CD1c-positive myeloid dendritic cell (primary cell): ENCODE data around the gene MRPS5.
A peak's percentile ranks its signal among the peaks of the same experiment; 100 is the strongest.

Experiments
- DNase-seq: peaks from one replicate; pipeline ENCODE4 v3.0.0-alpha.2; 2016; ENCODE audit errors: extremely low spot score

Gene MRPS5

DNA sequence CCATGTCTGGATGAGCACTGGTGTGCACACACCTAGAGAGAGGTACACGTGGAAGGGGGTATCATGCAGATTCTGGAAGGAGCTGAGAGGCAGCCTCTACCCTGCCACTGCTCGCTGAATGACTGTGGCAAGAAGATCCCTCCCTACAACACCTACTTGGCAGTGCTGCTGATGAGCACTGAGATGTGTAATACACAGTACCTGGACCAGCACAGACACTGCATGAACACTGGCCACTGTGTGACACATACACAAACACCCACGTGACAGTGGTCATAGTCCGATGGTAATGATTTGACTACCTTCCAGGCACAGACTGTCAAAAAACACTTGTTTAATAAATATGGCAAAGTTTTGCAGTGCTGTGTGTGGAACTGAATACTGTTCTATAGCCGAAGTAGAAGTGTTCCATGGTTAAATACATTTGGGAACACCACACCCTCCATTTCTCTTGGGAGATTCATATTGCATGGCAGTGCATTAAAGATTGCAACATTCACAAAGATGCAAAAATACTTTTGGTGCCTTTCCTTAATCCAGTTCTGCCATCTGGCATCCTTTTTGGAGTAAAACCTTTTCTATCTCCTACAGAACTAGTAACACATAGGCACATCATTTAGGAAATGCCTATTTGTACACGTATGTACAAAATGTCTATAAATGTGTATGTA lies 29.6 kb downstream of the MRPS5 start:
- no peak for DNase-seq

DNA sequence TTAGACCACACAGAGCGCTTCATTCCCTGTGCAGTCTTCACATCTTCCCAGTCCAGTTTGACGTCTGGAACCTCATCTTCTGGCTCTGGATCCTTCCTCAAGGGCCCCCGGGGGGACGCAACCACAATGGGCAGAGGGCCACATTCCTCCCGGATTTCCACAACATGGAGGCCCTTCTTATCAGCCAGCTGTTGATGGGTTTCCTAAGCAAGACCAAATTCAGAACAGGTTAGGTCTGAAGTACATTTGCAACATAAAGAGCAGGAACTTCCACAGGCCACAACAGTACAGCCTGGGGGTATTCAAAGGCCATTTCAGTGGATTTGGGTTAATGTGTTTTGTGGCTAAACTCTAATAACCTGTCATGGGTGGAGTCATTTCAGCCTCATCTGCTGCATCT lies 34.2 kb downstream of the MRPS5 start:
- no peak for DNase-seq

DNA sequence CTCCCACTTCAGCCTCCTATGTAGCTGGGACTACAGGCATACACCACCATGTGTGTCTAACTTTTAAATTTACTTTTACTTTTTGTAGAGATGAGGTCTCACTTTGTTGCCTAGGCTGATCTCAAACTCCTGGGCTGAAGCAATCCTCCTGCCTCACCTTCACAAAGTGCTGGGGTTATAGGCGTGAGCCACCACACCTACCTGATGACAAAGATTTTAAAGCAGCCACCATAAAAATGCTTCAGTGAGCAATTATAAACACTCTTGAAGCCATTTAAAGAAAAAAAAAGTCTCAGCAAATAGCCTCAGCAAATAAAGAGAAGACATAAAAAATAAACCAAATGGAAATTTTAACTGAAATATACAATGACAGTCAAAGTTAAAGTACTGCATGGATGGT lies 35.6 kb downstream of the MRPS5 start:
- no peak for DNase-seq

DNA sequence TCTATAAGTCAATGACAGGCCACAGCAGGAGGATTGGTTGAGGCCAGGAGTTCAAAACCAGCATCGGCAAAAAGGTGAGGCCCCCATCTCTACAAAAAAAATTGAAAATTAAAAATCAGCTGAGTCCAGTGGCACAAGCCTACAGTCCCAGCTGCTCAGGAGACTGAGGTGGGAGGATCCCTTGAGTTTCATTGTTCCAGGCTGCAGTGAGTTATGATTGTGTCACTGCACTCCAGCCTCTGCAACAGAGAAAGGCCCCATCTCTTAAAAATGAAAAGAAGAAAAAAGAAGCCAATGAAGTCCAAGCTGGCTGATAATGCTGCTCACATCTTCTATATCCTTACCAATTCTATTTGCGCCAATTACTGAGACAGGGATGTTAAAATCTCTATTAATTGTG lies 39.1 kb downstream of the MRPS5 start:
- no peak for DNase-seq

DNA sequence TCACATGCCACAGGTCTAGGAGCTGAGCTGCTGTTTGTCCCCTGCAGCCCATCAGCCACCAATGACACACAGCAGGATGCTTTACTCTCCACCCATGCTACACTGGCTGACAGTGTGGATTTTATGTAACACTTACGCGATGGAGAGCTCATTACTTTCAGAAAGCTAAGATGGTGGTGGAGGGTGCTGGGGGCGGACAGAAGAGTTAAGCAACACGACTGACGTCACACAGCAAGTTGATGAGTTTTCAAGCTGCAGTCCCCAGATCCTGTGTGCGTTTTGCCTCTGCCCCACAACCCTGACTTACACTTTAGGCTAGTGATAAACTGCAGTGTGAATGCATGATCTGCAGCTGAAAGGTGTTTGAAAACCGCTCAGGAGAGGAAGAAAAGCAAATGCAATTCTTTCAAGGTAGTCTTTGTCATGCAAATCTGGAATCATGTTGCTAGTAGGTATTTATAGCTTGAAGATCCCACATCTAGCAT lies 42.4 kb downstream of the MRPS5 start:
- no peak for DNase-seq

DNA sequence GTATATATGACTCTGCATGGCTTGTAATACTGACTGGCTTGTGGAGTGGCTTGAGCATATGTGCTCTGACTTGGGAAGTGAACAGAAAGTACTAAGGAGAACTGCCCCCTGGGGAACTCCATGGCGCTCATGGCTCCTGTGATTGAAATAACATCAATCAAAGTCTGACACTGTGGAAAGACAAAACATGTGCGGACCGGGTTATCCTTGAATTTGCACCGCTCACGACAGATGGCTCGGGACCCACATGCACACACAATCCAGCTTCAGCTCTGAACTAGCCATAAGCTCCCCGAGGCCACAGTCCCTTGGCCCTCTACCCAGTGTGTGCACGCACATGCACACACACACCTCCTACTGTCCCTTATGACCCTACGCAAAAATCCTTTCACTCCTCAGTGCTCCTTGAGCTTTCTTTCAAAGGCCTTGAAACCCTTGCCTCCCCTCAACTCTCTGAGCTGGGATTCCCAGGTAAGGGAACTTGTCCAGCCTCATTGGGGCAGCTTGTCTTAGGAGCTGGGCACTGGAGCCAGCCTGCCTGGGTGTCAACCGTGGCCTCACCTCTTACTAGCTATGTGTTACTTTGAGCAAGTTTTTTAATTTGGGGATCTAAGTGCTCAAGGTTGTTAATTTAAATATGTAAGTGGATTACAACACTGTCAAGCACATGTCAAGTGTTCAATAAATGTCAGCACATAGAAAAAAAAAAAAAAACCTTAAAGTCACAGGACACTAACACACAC lies 43.6 kb downstream of the MRPS5 start:
- DNase-seq, result no peak

DNA sequence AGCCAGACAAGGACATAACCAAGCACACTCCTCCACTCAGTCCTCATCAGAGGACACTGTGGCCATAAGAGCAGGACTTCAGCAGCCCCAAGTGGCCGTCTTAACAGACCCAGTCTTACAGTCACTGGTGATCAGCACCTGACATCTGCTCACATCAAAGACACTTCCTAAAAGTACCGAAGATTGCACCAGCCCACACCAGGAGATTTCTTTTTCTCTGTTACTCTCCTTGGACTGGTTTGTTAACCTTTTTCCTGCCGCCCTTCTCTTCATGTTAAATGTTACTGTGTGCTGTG lies 44.1 kb downstream of the MRPS5 start:
- no peak for DNase-seq

DNA sequence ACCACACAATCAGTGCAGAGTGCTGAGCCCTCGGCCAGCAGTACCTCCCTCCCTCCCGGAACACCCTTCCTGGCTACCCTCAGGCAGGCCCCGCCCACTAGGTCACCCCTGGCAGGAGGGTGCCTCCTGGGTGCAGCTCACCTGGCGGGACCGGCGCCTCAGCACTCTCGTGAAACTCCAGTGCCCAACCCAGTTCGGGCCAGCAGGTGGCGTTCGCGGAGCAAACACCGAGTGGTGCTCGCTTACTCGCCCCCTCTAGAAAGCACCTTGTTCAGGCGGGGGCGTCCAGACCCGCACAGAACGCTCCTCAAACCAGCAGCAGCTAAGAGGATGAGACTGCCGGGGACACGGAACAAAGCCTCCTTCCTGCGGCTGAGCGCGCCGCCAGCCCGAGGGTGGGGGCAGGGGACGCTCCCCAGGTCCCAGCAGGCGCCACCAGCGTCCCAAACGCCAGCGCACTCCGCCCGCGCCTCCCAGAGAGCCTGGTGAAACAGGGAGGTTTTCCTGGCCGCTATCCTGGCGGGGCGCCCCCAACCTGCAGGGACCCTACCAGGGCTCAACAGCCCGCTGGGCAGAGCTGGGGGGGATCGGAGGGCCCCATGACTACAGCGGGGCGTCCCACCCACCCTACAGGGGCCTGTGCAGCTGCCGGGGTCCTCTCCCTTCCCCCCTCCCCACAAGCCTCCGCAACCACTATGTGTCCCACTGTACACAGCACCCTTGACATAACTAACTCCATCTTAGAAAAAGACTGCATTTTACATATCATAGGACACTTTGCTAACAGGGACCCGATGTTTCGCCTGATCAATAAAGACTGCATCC lies 44.7 kb downstream of the MRPS5 start:
- DNase-seq, result peak; percentile 66

DNA sequence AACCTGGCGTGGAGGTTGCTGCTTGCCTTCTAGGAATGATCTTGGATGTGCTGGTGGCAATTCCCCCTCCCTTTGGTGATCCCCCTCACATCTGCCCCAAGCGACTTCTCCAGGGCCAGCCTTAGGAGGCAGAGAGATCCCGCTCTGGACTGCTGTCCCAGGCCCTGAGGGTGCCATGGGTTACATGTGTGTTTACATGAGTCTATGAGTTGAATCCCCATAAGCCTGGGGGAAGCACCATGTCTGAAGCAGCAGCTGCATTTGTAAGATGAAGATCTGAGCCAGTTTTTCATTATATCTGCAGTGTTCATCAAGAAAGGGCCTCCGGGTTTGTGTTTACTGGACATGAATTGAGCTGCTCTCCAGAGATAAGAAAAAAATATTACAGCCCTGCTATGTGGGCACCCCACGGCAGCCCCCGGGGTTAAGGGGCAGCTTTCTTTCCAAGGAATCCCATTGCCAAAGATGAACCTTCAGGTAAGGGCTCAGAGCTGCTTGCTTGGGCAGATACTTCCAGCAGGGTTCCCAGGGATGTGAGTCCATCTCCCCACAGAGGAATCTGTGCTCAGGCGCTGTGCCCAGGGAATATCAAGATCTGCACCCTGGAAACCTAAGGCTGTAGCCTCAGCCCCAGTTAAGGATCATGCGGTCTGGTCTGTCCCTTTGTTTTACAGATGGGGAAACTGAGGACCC lies 46.0 kb downstream of the MRPS5 start:
- DNase-seq, result no peak

DNA sequence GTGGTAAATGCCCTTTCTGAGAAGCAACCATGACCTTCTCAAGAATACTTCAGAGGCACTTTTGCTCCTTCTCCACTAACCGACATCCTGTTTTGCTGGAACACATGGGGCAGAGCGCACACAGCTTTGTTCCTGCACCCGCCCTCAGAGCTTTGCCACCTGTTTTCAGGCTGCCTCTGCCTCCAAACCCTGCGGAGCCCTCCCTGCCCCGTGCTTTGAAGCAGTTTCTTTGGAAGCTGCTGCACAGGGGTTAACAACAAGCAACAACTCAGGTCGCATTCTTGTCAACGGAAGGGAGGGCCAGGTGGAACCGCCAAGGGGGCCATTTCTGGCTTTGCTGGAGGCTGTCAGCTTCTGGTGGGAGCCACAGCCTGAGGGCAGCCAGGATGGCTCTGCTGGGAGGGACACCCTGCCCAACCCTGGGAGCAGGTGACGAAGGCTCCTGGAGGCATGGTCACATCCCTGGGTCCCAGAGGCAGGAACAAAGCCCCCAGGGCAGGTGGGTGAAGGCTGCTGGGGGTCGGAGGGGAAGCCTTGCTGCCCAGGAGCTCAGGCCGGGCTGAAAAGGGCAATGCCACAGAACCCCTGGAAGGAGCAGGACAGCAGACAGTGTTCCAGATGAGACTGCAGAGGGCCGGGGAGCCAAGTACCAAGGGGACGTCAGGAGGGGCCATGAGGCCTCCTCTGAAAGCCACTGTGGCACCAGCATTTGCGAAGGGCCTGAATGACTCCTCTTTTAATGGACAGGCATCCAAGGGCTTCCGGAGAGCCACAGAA lies 46.8 kb downstream of the MRPS5 start:
- peak; percentile 53 for DNase-seq

DNA sequence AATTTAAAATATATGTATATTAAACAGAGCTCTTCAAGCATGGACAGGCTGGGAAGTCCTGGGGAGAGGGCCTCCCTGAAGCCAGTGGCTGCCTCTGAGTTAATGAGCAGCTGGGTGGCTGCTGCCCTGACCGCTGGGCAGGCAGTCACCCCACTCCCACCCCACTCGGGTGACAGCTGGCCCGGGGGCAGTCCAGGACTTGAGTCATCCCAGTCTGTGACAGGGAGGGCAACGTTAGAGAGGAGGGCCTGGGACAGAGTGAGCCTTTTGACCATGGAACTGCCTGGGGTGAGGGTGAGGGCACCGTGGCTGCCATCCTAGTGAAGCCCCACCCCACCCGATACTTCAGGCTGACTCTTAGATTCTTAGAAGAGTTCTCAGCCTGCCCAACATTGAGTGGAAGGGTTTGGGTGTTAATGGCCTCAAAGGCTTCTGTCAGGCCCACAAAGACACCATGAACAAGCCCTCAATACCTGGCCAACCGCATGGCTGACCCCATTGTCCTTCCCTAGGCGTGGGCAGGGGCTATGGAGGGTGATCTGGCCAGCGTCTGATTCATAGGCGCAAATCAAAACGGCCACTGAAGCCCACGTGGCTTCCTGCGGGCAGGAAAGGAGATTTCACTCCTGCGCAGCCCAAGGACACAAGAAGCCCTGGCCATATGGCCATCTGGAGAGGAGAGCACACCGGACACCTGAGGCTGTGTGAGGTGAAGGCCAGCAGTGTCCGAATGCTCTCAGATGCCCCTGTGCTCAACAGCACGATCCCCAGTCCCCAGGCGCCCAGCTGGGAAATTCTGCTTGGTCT lies 47.5 kb downstream of the MRPS5 start:
- DNase-seq, result no peak

DNA sequence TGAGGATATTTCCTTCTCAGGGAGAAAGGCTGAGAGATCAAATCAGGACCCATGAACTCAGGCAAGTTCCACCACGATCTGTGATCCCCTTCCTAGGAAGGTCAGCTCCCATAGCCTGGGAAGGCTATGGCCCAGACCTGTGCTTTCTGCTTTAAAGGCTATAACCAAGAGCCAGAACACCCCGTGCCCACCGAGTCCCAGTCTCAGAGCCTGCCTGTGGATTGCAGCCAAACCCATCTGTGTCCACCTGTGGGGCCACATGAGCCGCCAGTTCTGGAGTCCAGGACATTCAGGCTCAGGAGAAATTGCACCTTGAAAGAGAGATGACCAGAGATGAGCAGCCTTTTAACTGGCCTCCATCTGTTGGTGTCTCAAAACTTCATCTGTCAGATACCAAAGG lies 49.2 kb downstream of the MRPS5 start:
- no peak for DNase-seq

DNA sequence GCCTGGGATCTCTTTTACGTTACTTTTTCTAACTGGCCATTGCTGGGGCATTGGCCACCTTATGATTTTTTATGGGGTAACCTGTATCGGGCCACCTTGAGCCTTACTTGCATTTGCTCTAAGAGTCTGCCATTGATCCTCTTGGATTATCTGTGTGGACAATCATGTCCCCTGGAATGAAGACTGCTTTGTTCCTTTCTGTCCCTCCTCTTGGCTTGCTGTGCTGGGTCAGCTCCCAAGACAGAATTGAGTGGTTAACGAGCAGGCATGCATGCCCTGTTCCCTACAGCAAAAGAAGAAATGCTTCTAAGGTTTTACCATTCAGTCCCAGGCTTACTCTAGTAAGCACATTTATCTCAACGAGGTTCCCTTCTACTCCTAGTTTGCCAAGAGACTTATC lies 49.8 kb downstream of the MRPS5 start:
- DNase-seq, result no peak

DNA sequence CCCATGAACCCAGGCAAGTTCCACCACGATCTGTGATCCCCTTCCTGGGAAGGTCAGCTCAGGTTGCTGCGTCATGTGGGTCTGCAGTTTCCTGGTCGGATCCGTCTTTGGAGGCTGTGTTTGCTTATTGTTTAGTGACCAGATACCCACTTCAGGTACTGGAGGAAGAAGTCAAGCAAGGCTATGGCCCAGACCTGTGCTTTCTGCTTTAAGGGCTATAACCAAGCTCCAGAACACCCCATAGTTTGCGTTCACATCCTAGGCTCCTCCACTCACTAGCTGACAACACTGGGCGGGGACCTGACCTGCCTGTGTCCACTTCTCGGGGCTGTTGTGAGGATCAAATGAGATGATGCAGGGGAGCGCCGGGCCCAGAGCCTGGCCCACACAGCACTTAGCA lies 52.1 kb downstream of the MRPS5 start:
- DNase-seq, result no peak

DNA sequence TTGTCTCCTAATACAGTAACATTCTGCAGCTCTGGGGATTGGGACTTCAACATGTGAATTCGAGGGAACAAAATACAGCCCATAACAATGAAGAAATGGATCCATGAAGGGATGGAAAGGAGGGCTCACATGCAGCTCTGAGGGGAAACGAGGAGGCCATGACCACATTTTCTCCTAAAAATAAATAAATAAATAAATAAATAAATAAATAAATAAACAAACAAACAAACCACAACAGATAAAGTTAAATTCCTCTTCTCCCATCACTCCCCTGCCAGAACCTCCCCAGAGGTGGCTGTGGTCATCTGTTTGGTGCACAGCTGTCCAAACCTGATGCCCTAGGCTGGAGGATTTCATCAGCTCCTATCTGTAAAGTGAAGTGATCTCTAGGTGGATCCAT lies 53.4 kb downstream of the MRPS5 start:
- DNase-seq, result no peak

DNA sequence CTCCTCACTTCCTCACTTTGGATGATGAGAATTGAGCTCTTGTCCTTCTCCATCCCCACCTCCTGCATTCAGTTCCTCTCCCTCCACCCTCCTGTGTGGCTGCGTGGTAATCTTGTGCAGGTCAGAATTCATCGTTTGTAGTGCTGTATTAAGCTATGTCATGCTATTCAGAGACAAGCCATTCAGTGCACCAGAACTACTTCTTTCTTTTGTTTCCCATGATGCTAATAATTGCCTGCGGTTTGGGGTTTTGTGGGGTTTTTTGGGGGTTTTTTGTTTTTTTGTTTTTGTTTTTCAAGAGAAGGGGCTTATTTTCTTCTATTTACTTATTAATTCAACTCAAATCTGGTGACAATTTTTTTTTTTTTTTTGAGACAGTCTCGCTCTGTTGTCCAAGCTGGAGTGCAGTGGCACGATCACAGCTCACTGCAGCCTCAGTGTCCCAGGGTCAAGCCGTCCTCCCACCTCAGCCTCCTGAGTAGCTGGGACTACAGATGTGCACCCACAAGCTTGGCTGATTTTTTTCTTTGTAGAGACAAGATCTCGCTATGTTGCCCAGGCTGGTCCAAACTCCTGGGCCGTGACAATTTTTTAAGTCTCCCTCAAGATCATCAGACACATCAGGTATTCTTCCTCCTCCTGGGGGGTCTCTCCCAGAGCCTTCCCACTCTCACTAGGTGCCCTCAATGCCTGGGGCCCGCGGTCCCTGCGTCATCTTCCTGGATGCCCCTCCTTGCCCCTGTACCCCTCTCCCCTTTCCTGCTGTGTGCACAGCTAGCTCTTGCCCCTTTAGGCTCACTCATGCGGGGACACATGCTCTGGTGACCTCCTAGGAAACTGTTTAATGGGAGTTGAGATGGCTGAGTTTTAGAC lies 58.3 kb downstream of the MRPS5 start:
- no peak for DNase-seq

DNA sequence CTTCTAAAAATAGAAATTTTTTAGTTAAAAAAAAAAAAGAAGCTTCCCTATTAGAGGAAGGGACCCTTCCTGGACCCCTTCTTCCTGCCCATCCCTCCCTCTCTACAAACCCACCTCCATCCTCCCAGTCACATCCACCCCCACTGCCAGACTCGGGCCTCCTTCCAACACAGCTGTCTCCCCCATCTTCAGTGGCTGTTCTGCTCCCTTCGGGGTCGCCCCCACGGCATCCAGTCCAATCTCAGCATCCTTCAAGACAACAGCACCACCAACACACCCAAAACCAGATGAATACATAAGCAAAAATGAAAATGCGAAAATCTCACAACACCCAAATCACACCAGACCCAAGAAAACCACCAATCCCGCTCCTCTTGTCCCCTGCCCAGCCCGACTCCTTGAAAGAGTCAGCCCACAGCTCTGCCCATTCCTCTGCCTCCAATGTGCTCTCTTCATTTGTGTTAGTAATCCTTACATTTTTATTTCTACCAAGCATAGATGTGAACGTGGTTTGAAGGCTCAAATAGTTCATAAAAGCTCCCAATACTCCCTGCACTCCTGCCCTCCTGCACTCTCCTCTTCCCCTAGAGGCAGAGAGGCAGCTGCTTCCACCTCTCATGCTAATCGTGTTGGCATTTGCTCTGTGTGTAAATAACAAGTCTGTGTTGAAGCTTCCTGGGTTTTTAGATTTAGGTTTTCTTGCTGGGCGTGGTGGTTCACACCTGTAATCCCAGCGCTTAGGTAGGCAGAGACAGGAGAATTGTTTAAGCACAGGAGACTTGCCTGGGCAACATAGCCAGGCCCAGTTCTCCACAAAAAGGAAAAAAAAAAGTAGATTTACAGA lies 59.1 kb downstream of the MRPS5 start:
- DNase-seq, result no peak

DNA sequence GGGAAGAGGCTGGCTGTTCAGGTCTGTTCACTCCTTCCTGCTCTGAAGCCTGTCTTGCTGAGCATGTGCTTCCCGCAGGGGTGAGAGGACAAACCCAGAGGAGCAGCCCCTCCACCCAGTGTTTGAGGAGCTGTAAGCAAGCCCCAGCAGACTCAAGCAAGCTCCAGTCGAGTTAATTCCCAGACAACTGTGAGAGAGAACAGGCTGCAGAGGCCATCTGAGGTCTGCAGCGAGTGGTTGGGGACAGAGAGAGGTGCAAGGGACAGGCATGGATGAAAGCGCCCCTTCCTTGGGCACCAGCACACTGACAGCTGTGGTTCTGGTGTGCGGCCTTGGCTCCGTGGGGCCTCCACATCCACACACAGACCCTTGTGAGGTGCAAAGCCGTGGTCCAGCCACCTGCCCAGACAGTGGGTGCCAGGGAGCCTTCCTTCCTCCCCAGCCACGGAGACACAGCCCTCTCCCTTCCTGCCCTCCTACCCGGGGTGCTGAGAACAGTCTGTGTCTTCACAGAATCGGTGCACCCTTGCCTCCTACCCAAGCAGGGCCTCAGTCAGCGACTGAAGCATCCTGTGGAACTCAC lies 59.9 kb downstream of the MRPS5 start:
- DNase-seq, result no peak
